GM12892 (cell line): ENCODE data around the gene ZNF213.
A peak's percentile ranks its signal among the peaks of the same experiment; 100 is the strongest.

Experiments used
- POLR2A ChIP-seq: IDR thresholded peaks from 2 replicates; pipeline ENCODE4 v1.6.1; 2011; ENCODE audit warnings: low read depth, low read length, control low read depth
- POLR2AphosphoS5 ChIP-seq: IDR thresholded peaks from 2 replicates; pipeline ENCODE4 v1.6.1; 2011; ENCODE audit warnings: low read depth, low read length, control low read depth

DNA sequence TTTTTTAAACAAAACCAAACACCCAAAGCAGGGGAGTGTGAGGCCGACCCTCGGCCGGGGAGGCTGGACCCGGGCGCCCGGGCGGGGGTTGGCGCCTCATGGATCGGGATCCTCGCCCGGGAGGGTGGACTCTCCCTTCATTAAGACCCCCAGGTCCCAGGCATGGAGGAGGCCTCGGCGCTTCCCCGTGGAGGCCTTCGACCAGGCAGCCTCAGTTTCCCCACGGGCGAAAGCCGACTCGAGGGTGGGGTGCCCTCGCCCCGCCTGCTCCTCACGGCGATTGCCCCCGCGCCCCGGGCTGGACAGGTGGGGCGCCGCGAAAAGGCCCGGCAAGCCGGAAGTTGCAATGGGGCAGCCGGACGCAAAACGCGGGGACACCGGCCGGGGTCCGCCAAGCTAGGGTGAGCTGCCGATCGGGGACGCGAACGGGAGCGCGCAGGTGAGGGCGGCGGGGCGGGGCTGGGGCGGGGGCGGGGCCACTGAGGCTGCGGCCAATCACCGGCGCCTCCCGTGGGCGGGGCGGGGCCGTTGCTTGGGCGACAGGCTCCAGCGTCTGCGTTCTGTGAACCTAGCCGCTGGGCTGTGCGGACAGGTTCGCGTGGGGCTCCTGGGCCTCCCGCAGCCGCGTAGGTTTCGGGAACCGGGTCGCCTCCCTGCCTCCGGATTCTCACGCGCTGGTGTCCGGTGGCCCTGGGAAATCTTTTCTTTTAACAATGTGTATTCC, 28.5 kb upstream of the ZNF213 start:
- TF ChIP-seq POLR2A = peak; percentile 77; the same call in 1 of the 2 replicates
- peak; percentile 65 for TF ChIP-seq POLR2AphosphoS5
